Skeletal muscle tissue (tissue), 4 donors: Measurements from ENCODE around the gene MBD3L5. TPM values are rescaled to one million over a fixed set of nuclear protein-coding genes. Genes with fewer than 3 reads are reported as not detected.
"Not testable (repeated sequence)": the region's sequence is repeated elsewhere in the genome, so short reads cannot be mapped to it uniquely, and the experiment has no call there.

Experiments used
- H3K27ac ChIP-seq: one replicate; pipeline ENCODE4 v1.7.0; 2013; ENCODE audit warnings: mild to moderate bottlenecking, low read depth, low read length, inconsistent platforms
- H3K27me3 ChIP-seq, 3 donors: one replicate each; pipeline ENCODE4 v1.7.0; 2013; ENCODE audit warnings: low read length in 3 of 3; ENCODE audit not compliant: control insufficient read depth in 3 of 3, insufficient read depth in 3 of 3
- H3K36me3 ChIP-seq, 3 donors: one replicate each; pipeline ENCODE4 v1.7.0; 2013; ENCODE audit warnings: low read length in 3 of 3; ENCODE audit not compliant: control insufficient read depth in 3 of 3, insufficient read depth in 3 of 3
- H3K4me1 ChIP-seq, 3 donors: one replicate each; pipeline ENCODE4 v1.7.0; 2013; ENCODE audit warnings: low read length in 3 of 3, mild to moderate bottlenecking in 3 of 3; ENCODE audit not compliant: control insufficient read depth in 3 of 3, insufficient read depth in 3 of 3
- H3K4me3 ChIP-seq, 3 donors: one replicate each; pipeline ENCODE4 v1.7.0; 2013; ENCODE audit warnings: low read length in 3 of 3
- H3K9ac ChIP-seq, 3 donors: one replicate each; pipeline ENCODE4 v1.7.0; 2013; ENCODE audit warnings: low read length in 3 of 3, mild to moderate bottlenecking in 3 of 3, moderate library complexity in 2 of 3, low read depth in 1 of 3
- H3K9me3 ChIP-seq, 3 donors: one replicate each; pipeline ENCODE4 v1.7.0; 2013; ENCODE audit warnings: low read length in 3 of 3; ENCODE audit not compliant: control insufficient read depth in 3 of 3
- total RNA-seq: library from RNA; depleted of rRNA; stranded (reverse); fragments of >200 nt; gene quantifications from one replicate; pipeline ENCODE4 v1.2.3, GENCODE V29; 2014
- donor health status: Osteomylitis.

MBD3L5 gene
- total RNA-seq, 1 donor from 2014 or later = not detected

DNA sequence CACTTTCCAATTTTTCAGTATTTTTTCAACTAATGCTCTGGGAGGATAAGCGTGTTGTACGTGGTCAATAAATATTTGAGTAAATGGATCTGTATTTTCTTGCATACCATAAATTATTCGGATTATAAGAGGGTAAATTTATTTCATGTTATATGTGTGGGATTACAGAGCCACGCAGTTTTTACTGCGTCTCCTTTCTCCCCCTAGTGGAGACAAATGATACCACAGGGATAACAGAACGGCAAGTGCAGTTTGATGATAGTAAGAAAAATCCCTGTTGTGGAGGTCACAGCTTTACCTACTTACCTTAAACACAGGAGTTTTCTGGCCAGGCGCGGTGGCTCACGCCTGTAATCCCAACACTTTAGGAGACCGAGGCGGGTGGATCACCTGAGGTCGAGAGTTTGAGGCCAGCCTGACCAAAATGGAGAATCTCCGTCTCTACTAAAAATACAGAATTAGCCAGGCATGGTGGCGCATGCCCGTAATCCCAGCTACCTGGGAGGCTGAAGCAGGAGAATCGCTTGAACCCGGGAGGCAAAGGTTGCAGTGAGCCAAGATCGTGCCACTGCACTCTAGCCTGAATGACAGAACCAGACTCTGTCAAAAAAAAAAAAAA, 26.0 kb upstream of the MBD3L5 start:
- Histone ChIP-seq H3K36me3 (no peaks in the 10 kb centered on the region), H3K9me3 (peaks cover 0 to 3% (median 3%) of the 10 kb centered on the region in 3 donors), H3K27me3 (no peaks in the 10 kb centered on the region), H3K4me3 (no peak overlapping the region), H3K4me1 (no peaks in the 10 kb centered on the region), H3K9ac (no peak overlapping the region), H3K27ac (no peak overlapping the region)

DNA sequence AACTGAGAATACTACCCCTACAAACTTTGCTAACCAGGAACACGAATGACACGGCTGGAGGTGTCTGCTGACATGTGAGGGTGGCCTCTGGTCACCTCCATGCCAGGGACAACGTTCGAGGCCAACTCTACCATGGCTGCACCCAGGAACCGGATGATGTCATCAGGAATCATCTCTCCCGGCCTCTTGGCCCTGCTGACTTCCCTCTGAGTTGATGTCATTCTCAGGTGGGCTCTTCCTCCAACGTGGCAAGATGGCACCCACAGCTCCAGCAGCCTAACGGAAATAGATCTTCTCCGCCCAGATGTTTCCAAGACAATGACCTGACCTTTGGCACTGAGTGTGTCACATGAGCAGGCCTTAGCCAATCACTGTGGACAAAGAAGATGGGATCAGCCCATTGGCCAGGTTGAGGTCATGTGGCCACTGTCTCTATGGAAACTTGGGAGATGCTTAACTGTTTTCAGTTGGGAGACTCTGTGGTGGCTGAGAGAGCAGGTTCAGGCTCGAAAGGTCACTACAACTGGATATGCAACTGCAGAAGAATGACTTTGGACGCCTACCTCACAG, 24.2 kb upstream of the MBD3L5 start:
- Histone ChIP-seq H3K9me3 (peaks cover 0 to 3% (median 3%) of the 10 kb centered on the region in 3 donors), H3K27ac (no peak overlapping the region), H3K4me3 (no peak overlapping the region), H3K36me3 (no peaks in the 10 kb centered on the region), H3K27me3 (no peaks in the 10 kb centered on the region), H3K9ac (no peak overlapping the region), H3K4me1 (no peaks in the 10 kb centered on the region)

DNA sequence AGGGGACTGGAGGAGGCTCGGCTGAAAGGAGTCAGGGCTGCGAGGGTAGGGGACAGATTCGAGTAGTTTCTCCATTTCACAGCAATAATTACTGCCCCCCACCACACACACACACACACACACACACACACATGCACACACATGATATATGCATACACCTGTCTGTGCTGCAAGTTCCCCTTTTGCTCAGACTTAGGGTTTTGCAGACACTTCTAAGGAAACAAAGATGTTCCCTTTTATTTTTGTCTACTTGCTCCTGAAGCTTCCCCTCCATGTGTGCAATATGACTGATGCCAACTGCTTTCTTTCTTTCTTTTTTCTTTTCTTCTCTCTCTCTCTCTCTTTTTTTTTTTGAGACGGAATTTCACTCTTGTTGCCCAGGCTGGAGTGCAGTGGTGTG, 22.5 kb upstream of the MBD3L5 start:
- Histone ChIP-seq H3K4me3 (no peak overlapping the region), H3K9me3 (peaks cover 0 to 3% (median 3%) of the 10 kb centered on the region in 3 donors), H3K4me1 (no peaks in the 10 kb centered on the region), H3K27me3 (no peaks in the 10 kb centered on the region), H3K27ac (no peak overlapping the region), H3K9ac (no peak overlapping the region), H3K36me3 (no peaks in the 10 kb centered on the region)

DNA sequence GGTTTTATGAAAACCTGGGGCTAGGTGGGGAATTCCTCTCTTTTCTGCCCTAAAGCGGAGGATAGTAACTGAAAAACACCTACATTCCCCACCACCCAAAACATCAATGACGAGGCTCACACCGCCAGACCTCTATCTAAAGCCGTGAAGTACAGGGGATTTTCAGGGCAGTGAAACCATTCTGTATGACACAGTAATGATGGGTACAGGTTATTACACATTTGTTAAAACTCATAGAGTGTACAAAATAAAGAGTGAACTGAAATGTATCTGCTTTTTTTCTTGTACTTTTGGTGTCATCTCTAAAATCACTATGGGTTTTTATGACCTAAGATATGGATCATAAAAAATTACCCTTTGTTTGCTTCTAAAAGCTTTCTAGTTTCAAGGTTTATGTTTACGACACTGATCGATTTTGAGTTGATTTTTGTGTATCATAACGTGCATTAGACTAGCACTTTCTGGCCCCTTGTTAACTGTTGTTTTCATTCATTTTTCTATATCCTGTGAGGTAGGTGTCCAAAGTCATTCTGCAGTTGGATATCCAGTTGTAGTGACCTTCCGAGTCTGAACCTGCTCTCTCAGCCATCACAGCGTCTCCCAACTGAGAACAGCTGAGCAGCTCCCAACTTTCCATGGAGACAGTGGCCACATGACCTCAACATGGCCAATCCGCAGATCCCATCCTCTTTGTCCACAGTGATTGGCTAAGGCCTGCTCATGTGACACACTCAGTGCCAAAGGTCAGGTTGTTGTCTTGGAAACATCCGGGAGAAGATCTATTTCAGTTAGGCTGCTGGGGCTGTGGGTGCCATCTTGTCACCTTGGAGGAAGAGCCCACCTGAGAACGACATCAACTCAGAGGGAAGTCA, 19.4 kb upstream of the MBD3L5 start:
- Histone ChIP-seq H3K27ac (no peak overlapping the region), H3K9ac (no peak overlapping the region), H3K27me3 (no peaks in the 10 kb centered on the region), H3K4me1 (no peaks in the 10 kb centered on the region), H3K4me3 (no peak overlapping the region), H3K9me3 (peaks cover 0 to 3% (median 3%) of the 10 kb centered on the region in 3 donors), H3K36me3 (no peaks in the 10 kb centered on the region)

DNA sequence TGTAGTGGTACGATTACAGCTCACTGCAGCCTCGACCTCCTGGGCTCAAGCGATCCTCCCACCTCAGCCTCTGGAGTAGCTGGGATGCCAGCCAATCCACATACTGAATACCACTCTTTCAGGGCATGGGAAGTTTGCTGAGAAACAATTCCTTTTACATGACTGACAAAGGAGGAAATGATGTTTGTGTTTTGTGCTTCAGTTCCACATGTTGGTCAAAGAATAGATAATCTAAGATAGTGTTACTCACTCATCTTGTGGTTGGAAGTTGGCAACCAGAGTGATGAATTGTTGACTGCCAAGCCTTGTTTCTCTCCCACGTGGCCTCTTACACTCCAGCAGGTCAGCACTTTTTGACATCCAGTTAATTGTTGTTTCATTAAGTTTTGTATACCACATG, 16.7 kb upstream of the MBD3L5 start:
- no peaks in the 10 kb centered on the region for H3K9me3 ChIP-seq
- no peak overlapping the region for H3K4me3 ChIP-seq
- H3K9ac ChIP-seq = no peak overlapping the region
- H3K27me3 ChIP-seq = no peaks in the 10 kb centered on the region
- no peaks in the 10 kb centered on the region for H3K4me1 ChIP-seq
- no peaks in the 10 kb centered on the region for H3K36me3 ChIP-seq
- no peak overlapping the region for H3K27ac ChIP-seq

DNA sequence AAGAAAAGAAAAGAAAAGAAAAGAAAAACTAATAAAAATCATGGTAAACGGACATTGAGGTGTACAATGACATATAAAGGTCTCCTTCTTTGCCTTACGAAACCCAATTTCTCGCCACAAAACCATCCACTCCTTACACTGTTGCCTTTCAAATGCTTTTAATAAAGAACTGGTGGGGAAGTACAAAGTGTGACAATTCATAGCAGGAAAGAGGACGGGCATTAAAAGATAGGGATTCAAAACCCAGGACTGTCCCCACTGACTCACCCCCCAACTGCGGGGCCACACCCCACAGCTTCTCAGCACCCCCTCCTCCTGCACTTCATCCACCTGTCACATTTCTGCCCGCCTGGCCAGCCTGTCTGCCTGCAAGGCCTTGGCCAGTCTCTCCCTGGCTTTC, 11.6 kb upstream of the MBD3L5 start:
- no peaks in the 10 kb centered on the region for H3K27me3 ChIP-seq
- no peaks in the 10 kb centered on the region for H3K4me1 ChIP-seq
- no peaks in the 10 kb centered on the region for H3K9me3 ChIP-seq
- no peak overlapping the region for H3K4me3 ChIP-seq
- no peak overlapping the region for H3K9ac ChIP-seq
- no peak overlapping the region for H3K27ac ChIP-seq
- no peaks in the 10 kb centered on the region for H3K36me3 ChIP-seq

DNA sequence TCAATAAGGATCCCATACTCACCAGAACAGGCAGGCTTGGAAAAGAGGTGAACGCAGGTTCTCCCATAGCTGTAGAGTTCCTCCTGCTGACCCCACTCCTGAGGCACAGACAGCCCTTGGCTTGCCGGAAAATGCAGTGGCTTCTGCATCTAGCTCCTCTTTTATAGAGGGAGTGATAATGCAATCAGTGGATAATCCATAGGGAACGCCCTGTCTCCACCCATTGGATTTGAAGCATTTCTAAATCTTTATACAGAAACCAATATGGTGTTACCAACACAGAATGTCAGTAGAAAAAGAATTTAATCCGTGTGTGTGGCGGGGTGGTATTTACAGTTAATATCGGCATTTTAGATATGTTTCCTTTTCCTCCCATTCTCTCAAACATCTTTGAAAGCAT, 9.0 kb upstream of the MBD3L5 start, which contains the start of gene MBD3L2B:
Gene MBD3L2B (minus strand): TSS at position 101 of the 400 bp plus-strand sequence. CDS start 34 bp downstream, at position 67.
- not testable (repeated sequence) for H3K9me3 ChIP-seq, H3K4me3 ChIP-seq, H3K4me1 ChIP-seq, H3K36me3 ChIP-seq, H3K27me3 ChIP-seq, H3K9ac ChIP-seq, H3K27ac ChIP-seq

DNA sequence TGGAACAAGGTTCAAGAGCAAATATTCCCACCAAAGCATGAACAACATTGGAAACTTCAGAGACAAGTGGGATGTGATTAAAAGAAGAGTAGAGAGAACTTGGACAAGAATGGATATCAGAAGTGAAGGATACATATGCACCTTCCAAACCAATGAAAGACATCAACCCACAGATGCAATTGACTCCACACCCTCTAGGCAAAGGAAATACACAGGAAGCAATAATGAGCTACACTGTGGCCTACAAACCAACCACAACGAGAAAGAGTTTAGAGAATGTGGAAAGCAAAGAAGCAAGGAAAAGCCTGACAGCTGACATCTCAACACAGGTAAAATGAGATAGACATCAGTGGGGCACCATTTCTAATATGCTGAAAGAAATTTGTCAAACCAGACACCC, 1.6 kb upstream of the MBD3L5 start:
- H3K27ac ChIP-seq, H3K27me3 ChIP-seq, H3K9me3 ChIP-seq, H3K4me3 ChIP-seq, H3K9ac ChIP-seq, H3K36me3 ChIP-seq, H3K4me1 ChIP-seq: not testable (repeated sequence)

DNA sequence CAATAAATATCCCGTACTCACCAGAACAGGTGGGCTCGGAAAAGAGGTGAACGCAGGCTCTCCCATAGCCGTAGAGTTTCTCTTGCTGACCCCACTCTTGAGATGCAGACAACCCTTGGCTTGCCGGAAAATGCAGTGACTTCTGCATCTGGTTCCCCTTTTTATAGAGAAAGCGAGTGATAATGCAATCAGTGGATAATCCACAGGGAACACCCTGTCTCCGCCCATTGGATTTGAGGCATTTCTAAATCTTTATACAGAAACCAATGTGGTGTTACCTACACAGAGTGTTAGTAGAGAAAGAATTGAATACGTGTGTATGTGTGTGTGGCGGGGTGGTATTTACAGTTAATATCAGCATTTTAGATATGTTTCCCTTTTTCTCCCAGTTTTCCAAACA, 9.7 kb downstream of the MBD3L5 start, which contains the start of gene MBD3L4:
Gene MBD3L4 (minus strand): TSS at position 101 of the 400 bp plus-strand sequence. CDS start 35 bp downstream, at position 66.
- not testable (repeated sequence) for H3K9ac ChIP-seq, H3K36me3 ChIP-seq, H3K4me1 ChIP-seq, H3K4me3 ChIP-seq, H3K27ac ChIP-seq, H3K27me3 ChIP-seq, H3K9me3 ChIP-seq

DNA sequence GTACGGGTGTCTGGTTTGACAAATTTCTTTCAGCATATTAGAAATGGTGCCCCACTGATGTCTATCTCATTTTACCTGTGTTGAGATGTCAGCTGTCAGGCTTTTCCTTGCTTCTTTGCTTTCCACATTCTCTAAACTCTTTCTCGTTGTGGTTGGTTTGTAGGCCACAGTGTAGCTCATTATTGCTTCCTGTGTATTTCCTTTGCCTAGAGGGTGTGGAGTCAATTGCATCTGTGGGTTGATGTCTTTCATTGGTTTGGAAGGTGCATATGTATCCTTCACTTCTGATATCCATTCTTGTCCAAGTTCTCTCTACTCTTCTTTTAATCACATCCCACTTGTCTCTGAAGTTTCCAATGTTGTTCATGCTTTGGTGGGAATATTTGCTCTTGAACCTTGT, 11.2 kb downstream of the MBD3L5 start:
- H3K9ac ChIP-seq, H3K4me1 ChIP-seq, H3K4me3 ChIP-seq, H3K9me3 ChIP-seq, H3K27me3 ChIP-seq, H3K27ac ChIP-seq, H3K36me3 ChIP-seq: not testable (repeated sequence)
